CD14-positive monocyte (primary cell): Measurements from ENCODE around the gene KCNJ10. TPM values are rescaled to one million over a fixed set of nuclear protein-coding genes. Genes with fewer than 3 reads are reported as not detected.

Experiments
- DNase-seq, 3 donors: peaks; one replicate each; pipeline ENCODE4 v3.0.0-alpha.2; 2011 to 2022
- H2AFZ ChIP-seq: 2 replicates; pipeline ENCODE4 v1.6.0; 2012; ENCODE audit warnings: mild to moderate bottlenecking, low read depth, low read length, inconsistent platforms; ENCODE audit not compliant: insufficient read depth, poor library complexity, severe bottlenecking
- H3K27ac ChIP-seq, 2 donors: 1 replicate in 1 of 2; 2 replicates in 1 of 2; pipeline ENCODE4 v1.5.1; 2012 to 2013; ENCODE audit warnings: low read length in 2 of 2, control low read depth in 1 of 2, inconsistent platforms in 1 of 2, low read depth in 1 of 2, mild to moderate bottlenecking in 1 of 2
- H3K27me3 ChIP-seq, 2 donors: one replicate each; pipeline versions ENCODE4 v1.6.0 to v1.6.1; 2011 to 2013; ENCODE audit warnings: low read length in 2 of 2; ENCODE audit not compliant: control insufficient read depth in 2 of 2, insufficient read depth in 2 of 2
- H3K36me3 ChIP-seq, 2 donors: replicated peaks in 1 of 2; 1 replicate in 1 of 2; 2 replicates in 1 of 2; pipeline versions ENCODE4 v1.5.1 to v1.6.1; 2012 to 2013; ENCODE audit warnings: low read length in 2 of 2, control low read depth in 1 of 2, inconsistent platforms in 1 of 2, mild to moderate bottlenecking in 1 of 2; ENCODE audit not compliant: insufficient read depth in 2 of 2, control insufficient read depth in 1 of 2
- H3K4me1 ChIP-seq, 2 donors: 1 replicate in 1 of 2; 2 replicates in 1 of 2; pipeline versions ENCODE4 v1.5.1 to v1.6.1; 2012 to 2013; ENCODE audit warnings: low read length in 2 of 2, control low read depth in 1 of 2, inconsistent platforms in 1 of 2, mild to moderate bottlenecking in 1 of 2, moderate library complexity in 1 of 2; ENCODE audit not compliant: insufficient read depth in 2 of 2, control insufficient read depth in 1 of 2
- H3K4me2 ChIP-seq: replicated peaks from 2 replicates; pipeline ENCODE3; 2012; ENCODE audit warnings: low read length, moderate library complexity, mild to moderate bottlenecking; ENCODE audit not compliant: poor library complexity, severe bottlenecking; ENCODE audit errors: extremely low read depth
- H3K4me3 ChIP-seq, 3 experiments: fragments of 200-600 bp in 1 of 3; sonication (generic) in 1 of 3; replicated peaks in 1 of 3; 1 replicate in 2 of 3; 2 replicates in 1 of 3; pipeline ENCODE4 v1.5.1; 2011 to 2013; ENCODE audit warnings: low read length in 3 of 3, mild to moderate bottlenecking in 3 of 3, control low read depth in 2 of 3, low read depth in 2 of 3, inconsistent platforms in 1 of 3, moderate library complexity in 1 of 3
- H3K79me2 ChIP-seq: 2 replicates; pipeline ENCODE4 v1.6.0; 2012; ENCODE audit warnings: mild to moderate bottlenecking, control low read depth, inconsistent platforms, low read length, moderate library complexity; ENCODE audit not compliant: insufficient read depth
- H3K9ac ChIP-seq: 2 replicates; pipeline ENCODE4 v1.6.0; 2017; ENCODE audit warnings: low read length, mild to moderate bottlenecking; ENCODE audit not compliant: insufficient read depth, poor library complexity, severe bottlenecking
- H3K9me3 ChIP-seq, 2 donors: replicated peaks in 1 of 2; 1 replicate in 1 of 2; 2 replicates in 1 of 2; pipeline versions ENCODE4 v1.5.1 to v1.6.1; 2012 to 2013; ENCODE audit warnings: low read length in 2 of 2, control low read depth in 1 of 2; ENCODE audit not compliant: control insufficient read depth in 1 of 2, insufficient read depth in 1 of 2
- H4K20me1 ChIP-seq: 2 replicates; pipeline ENCODE4 v1.6.0; 2012; ENCODE audit warnings: mild to moderate bottlenecking, low read length, control low read depth, moderate library complexity; ENCODE audit not compliant: insufficient read depth
- H3K27ac Mint-ChIP-seq, 7 donors: one replicate each; pipeline ENCODE4 v1.8.0; 2020; ENCODE audit warnings: mild to moderate bottlenecking in 7 of 7, mixed read lengths in 7 of 7, moderate library complexity in 6 of 7, inconsistent platforms in 2 of 7
- H3K27me3 Mint-ChIP-seq, 3 donors: one replicate each; pipeline ENCODE4 v1.8.0; 2021 to 2022; ENCODE audit warnings: low read depth in 3 of 3, mild to moderate bottlenecking in 3 of 3, mixed read lengths in 3 of 3, moderate library complexity in 3 of 3, inconsistent platforms in 1 of 3
- H3K36me3 Mint-ChIP-seq, 2 donors: one replicate each; pipeline ENCODE4 v1.8.0; 2020; ENCODE audit warnings: mixed read lengths in 2 of 2, inconsistent platforms in 1 of 2, mild to moderate bottlenecking in 1 of 2
- H3K4me1 Mint-ChIP-seq: one replicate; pipeline ENCODE4 v1.8.0; 2020; ENCODE audit warnings: mild to moderate bottlenecking, mixed read lengths
- H3K4me3 Mint-ChIP-seq, 2 donors: one replicate each; pipeline ENCODE4 v1.8.0; 2020; ENCODE audit warnings: mild to moderate bottlenecking in 2 of 2, mixed read lengths in 2 of 2, moderate library complexity in 1 of 2
- H3K9me3 Mint-ChIP-seq, 7 donors: one replicate each; pipeline ENCODE4 v1.8.0; 2020 to 2022; ENCODE audit warnings: mixed read lengths in 7 of 7, mild to moderate bottlenecking in 6 of 7, moderate library complexity in 6 of 7, inconsistent platforms in 2 of 7
- WGBS: methylation state at CpG from one replicate; pipeline ENCODE4 v1.1.5; 2013; ENCODE audit warnings: missing lambda C conversion rate; ENCODE audit not compliant: insufficient coverage; 5-methylcytosine and 5-hydroxymethylcytosine counted together
- intact Hi-C, 2 donors: fragments of 100-400 bp; cut with micrococcal nuclease; formaldehyde crosslinking; loops; one replicate each; pipeline versions ENCODE4 v1.15.0 to v1.15.1; 2023
- polyA plus RNA-seq, 3 donors: library from polyadenylated mRNA; depleted of rRNA in 1 of 3; unstranded in 2 of 3; stranded (reverse) in 1 of 3; fragments of 300-500 nt in 2 of 3; fragments of >200 nt in 1 of 3; fragmentation: Illumina TruSeq in 2 of 3; gene quantifications; 1 replicate in 2 of 3; 2 replicates in 1 of 3; pipeline ENCODE4 v1.2.3, GENCODE V29; 2012 to 2021
- TF ChIP-seq, protein P1 (sequence below): fragments of 200-600 bp; IDR thresholded peaks from one replicate; pipeline ENCODE4 v1.8.0; 2022; ENCODE audit warnings: antibody characterized with exemption, mild to moderate bottlenecking

Gene KCNJ10
- polyA plus RNA-seq, 3 donors, result 0.23 TPM; not detected in 2

DNA sequence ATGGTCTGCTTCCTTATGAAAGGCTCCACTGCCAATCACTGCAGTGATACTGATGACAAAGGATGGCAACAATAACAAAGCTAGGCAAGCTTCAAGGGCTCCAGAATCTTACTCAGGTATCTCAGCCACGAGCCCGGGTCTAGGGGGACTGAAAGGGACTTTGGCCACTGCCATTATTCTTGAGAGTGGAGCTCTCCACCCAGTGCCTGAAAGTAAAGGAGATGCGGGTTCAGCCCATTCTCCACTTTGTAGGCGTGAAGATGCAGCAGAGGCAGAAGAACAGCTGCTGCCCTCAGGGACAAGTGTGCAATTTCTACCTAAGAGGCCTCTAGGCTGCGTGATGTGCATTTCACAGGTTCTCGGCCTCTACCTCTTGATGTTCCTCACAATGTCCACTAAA, 84.5 kb downstream of the KCNJ10 start:
- no peak overlapping the region for H3K9ac ChIP-seq
- H3K27ac Mint-ChIP-seq, result no peak overlapping the region
- H3K36me3 ChIP-seq, result no peaks in the 10 kb centered on the region
- TF ChIP-seq, protein P1, sequence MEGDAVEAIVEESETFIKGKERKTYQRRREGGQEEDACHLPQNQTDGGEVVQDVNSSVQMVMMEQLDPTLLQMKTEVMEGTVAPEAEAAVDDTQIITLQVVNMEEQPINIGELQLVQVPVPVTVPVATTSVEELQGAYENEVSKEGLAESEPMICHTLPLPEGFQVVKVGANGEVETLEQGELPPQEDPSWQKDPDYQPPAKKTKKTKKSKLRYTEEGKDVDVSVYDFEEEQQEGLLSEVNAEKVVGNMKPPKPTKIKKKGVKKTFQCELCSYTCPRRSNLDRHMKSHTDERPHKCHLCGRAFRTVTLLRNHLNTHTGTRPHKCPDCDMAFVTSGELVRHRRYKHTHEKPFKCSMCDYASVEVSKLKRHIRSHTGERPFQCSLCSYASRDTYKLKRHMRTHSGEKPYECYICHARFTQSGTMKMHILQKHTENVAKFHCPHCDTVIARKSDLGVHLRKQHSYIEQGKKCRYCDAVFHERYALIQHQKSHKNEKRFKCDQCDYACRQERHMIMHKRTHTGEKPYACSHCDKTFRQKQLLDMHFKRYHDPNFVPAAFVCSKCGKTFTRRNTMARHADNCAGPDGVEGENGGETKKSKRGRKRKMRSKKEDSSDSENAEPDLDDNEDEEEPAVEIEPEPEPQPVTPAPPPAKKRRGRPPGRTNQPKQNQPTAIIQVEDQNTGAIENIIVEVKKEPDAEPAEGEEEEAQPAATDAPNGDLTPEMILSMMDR, result no peak
- peaks cover 3% of the 10 kb centered on the region for H3K4me1 Mint-ChIP-seq
- intact Hi-C loops, result no loop called here
- H2AFZ ChIP-seq, result no peak overlapping the region
- 82% methylated on average over 2 of the region's 6 CpGs for WGBS
- H3K4me3 Mint-ChIP-seq, result no peak overlapping the region
- H3K27me3 ChIP-seq, result peaks cover 0 to 5% of the 10 kb centered on the region in 2 donors
- H3K4me1 ChIP-seq, result no peaks in the 10 kb centered on the region
- no peaks in the 10 kb centered on the region for H3K9me3 ChIP-seq
- H4K20me1 ChIP-seq, result no peaks in the 10 kb centered on the region
- no peak overlapping the region for H3K4me3 ChIP-seq
- peaks cover 6 to 11% (median 9%) of the 10 kb centered on the region in 3 donors for H3K27me3 Mint-ChIP-seq
- DNase-seq, result no peak
- H3K36me3 Mint-ChIP-seq, result no peaks in the 10 kb centered on the region
- H3K79me2 ChIP-seq, result no peaks in the 10 kb centered on the region
- H3K9me3 Mint-ChIP-seq, result no peaks in the 10 kb centered on the region
- no peak overlapping the region for H3K27ac ChIP-seq
- H3K4me2 ChIP-seq, result no peak overlapping the region

DNA sequence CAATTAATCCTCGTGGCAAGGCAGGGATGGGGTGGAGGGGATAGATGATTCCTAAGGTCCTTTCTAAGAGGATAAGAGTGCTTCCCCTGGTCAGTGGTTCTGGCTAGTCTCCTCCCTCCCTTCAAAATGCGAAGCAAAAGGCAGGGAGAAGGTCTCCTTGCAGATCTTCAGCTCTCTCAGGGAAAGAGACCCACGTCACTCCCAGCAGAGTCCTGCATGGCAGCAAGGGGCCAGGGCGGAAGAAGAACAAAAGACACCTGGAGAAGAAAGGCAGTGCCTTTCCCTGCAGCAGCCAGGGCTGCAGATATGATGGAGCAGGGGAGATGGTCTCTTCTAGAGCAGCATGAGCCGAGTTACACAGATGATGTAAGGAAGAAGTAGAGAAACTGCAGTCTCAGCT, 86.3 kb downstream of the KCNJ10 start:
- Histone ChIP-seq H3K27ac (no peak overlapping the region), H3K4me3 (no peak overlapping the region), H2AFZ (no peak overlapping the region), H3K4me2 (no peak overlapping the region), H3K9ac (no peak overlapping the region), H3K9me3 (no peaks in the 10 kb centered on the region), H3K79me2 (no peaks in the 10 kb centered on the region), H3K36me3 (no peaks in the 10 kb centered on the region), H3K4me1 (no peaks in the 10 kb centered on the region), H4K20me1 (no peaks in the 10 kb centered on the region), H3K27me3 (peaks cover 5 to 7% of the 10 kb centered on the region in 2 donors)
- Mint-ChIP-seq H3K9me3 (no peaks in the 10 kb centered on the region), H3K27ac (no peak overlapping the region), H3K4me1 (peaks cover 3% of the 10 kb centered on the region), H3K27me3 (peaks cover 13 to 24% (median 15%) of the 10 kb centered on the region in 3 donors), H3K36me3 (no peaks in the 10 kb centered on the region), H3K4me3 (no peak overlapping the region)
- TF ChIP-seq, protein P1, result no peak
- WGBS, result 95% methylated on average over 2 of the region's 5 CpGs
- no peak for DNase-seq
- intact Hi-C loops, result no loop called here
